CD4-positive, alpha-beta T cell (primary cell): ENCODE data around the gene SYT9. TPM values are rescaled to one million over a fixed set of nuclear protein-coding genes. Genes with fewer than 3 reads are reported as not detected.

Source experiments
- ATAC-seq: fragments of 200-7000 bp; cut with Tn5 transposase; one replicate; pipeline ENCODE4 v1.10.0; 2022; ENCODE audit warnings: mild to moderate bottlenecking; ENCODE audit not compliant: poor library complexity
- CTCF ChIA-PET: fragments of 350-600 bp; sonication (Branson Sonifier 250); formaldehyde crosslinking; loops from one replicate; lab custom pipeline; 2021; ENCODE audit warnings: antibody characterized with exemption, inconsistent platforms; lab: Charles Lee
- POLR2A ChIA-PET: fragments of 350-600 bp; sonication (Branson Sonifier 250); formaldehyde crosslinking; loops from one replicate; lab custom pipeline; 2021; ENCODE audit warnings: antibody characterized with exemption, inconsistent platforms; lab: Charles Lee
- DNase-seq, 14 experiments: peaks; one replicate each; pipeline ENCODE4 v3.0.0-alpha.2; 2013 to 2020; ENCODE audit warnings: mixed read lengths in 2 of 14
- H3K27ac ChIP-seq, 2 donors: one replicate each; pipeline versions ENCODE4 v1.5.1 to v1.7.0; 2013; ENCODE audit warnings: low read length in 2 of 2, low read depth in 1 of 2, mild to moderate bottlenecking in 1 of 2
- H3K27me3 ChIP-seq, 2 experiments: 1 replicate in 1 of 2; 2 replicates in 1 of 2; pipeline versions ENCODE4 v1.6.1 to v1.7.0; 2013; ENCODE audit warnings: low read length in 2 of 2, control low read depth in 1 of 2, mild to moderate bottlenecking in 1 of 2, moderate library complexity in 1 of 2; ENCODE audit not compliant: insufficient read depth in 2 of 2, control insufficient read depth in 1 of 2
- H3K36me3 ChIP-seq: one replicate; pipeline ENCODE4 v1.6.1; 2013; ENCODE audit warnings: low read length, control low read depth; ENCODE audit not compliant: insufficient read depth
- H3K4me1 ChIP-seq: one replicate; pipeline ENCODE4 v1.6.1; 2013; ENCODE audit warnings: low read length, control low read depth; ENCODE audit not compliant: insufficient read depth
- H3K4me3 ChIP-seq: one replicate; pipeline ENCODE4 v1.5.1; 2013; ENCODE audit warnings: mild to moderate bottlenecking, low read length, moderate library complexity
- H3K9me3 ChIP-seq, 2 experiments: 1 replicate in 1 of 2; 2 replicates in 1 of 2; pipeline versions ENCODE4 v1.6.1 to v1.7.0; 2013; ENCODE audit warnings: low read length in 2 of 2, mild to moderate bottlenecking in 2 of 2, control low read depth in 1 of 2, moderate library complexity in 1 of 2; ENCODE audit not compliant: control insufficient read depth in 1 of 2, insufficient read depth in 1 of 2
- H3K27ac Mint-ChIP-seq: one replicate; pipeline ENCODE4 v1.8.0; 2020; ENCODE audit warnings: mixed read lengths
- H3K27me3 Mint-ChIP-seq: one replicate; pipeline ENCODE4 v1.8.0; 2021; ENCODE audit warnings: mixed read lengths
- H3K36me3 Mint-ChIP-seq: one replicate; pipeline ENCODE4 v1.8.0; 2021; ENCODE audit warnings: low read depth, mixed read lengths
- H3K4me1 Mint-ChIP-seq: one replicate; pipeline ENCODE4 v1.8.0; 2021; ENCODE audit warnings: low read depth, mixed read lengths
- H3K4me3 Mint-ChIP-seq: one replicate; pipeline ENCODE4 v1.8.0; 2020; ENCODE audit warnings: mild to moderate bottlenecking, mixed read lengths
- H3K9me3 Mint-ChIP-seq: one replicate; pipeline ENCODE4 v1.8.0; 2020; ENCODE audit warnings: mixed read lengths
- CTCF ChIP-seq: fragments of 200-600 bp; IDR thresholded peaks from one replicate; pipeline ENCODE4 v1.8.0; 2022; ENCODE audit warnings: antibody characterized with exemption, mild to moderate bottlenecking
- intact Hi-C, 2 experiments: fragments of 100-400 bp; cut with DNase I in 1 of 2; cut with micrococcal nuclease in 1 of 2; formaldehyde crosslinking; loops; one replicate each; pipeline versions ENCODE4 v1.15.1 to v1.9.0; 2023 to 2025; cut with DNase I, micrococcal nuclease
- total RNA-seq, 174 experiments: library from RNA in 2 of 174; stranded (reverse) in 2 of 174; gene quantifications; one replicate each; pipeline ENCODE4 v1.2.3 and lab custom pipeline; 2021 to 2026

Gene SYT9
- total RNA-seq, 2 experiments from 2014 or later, result not detected

- no peak overlapping the region for H3K27ac ChIP-seq
- no peaks in the 10 kb centered on the region for H3K4me1 ChIP-seq
- DNase-seq, result no peak
- intact Hi-C loops, result no loop called here
- H3K4me1 Mint-ChIP-seq, result no peaks in the 10 kb centered on the region
- H3K36me3 Mint-ChIP-seq, result no peaks in the 10 kb centered on the region
- H3K36me3 ChIP-seq, result no peaks in the 10 kb centered on the region
- H3K4me3 ChIP-seq, result no peak overlapping the region
- H3K27ac Mint-ChIP-seq, result no peak overlapping the region
- TF ChIP-seq CTCF, result no peak
- peaks cover 3 to 7% of the 10 kb centered on the region in 2 experiments for H3K27me3 ChIP-seq
- H3K27me3 Mint-ChIP-seq, result peaks cover 44% of the 10 kb centered on the region
- ChIA-PET POLR2A (no interaction called here), CTCF (no interaction called here)
- ATAC-seq, result no peak
- H3K9me3 Mint-ChIP-seq, result no peaks in the 10 kb centered on the region
- H3K9me3 ChIP-seq, result no peaks in the 10 kb centered on the region
- H3K4me3 Mint-ChIP-seq, result no peak overlapping the region
These were observed 43.3 kb upstream of the SYT9 start for GRCh38 chr11:7208391-7208790.

GRCh38 chr11:7219491-7219890 lies 32.2 kb upstream of the SYT9 start:
- H3K27me3 Mint-ChIP-seq, result peaks cover 26% of the 10 kb centered on the region

GRCh38 chr11:7220636-7221035 lies 31.1 kb upstream of the SYT9 start:
- no peaks in the 10 kb centered on the region for H3K9me3 Mint-ChIP-seq
- ChIA-PET POLR2A (no interaction called here), CTCF (no interaction called here)
- no peak overlapping the region for H3K4me3 ChIP-seq
- H3K9me3 ChIP-seq, result no peaks in the 10 kb centered on the region
- no peaks in the 10 kb centered on the region for H3K36me3 Mint-ChIP-seq
- no peak overlapping the region for H3K27ac ChIP-seq
- peaks cover 0 to 7% of the 10 kb centered on the region in 2 experiments for H3K27me3 ChIP-seq
- H3K4me3 Mint-ChIP-seq, result no peak overlapping the region
- TF ChIP-seq CTCF, result no peak
- H3K4me1 ChIP-seq, result no peaks in the 10 kb centered on the region
- no peak overlapping the region for H3K27ac Mint-ChIP-seq
- H3K36me3 ChIP-seq, result no peaks in the 10 kb centered on the region
- no peak for ATAC-seq
- DNase-seq, result no peak
- H3K4me1 Mint-ChIP-seq, result no peaks in the 10 kb centered on the region
- intact Hi-C loops, result no loop called here
- peaks cover 26% of the 10 kb centered on the region for H3K27me3 Mint-ChIP-seq

More at GRCh38 chr11:7219491-7219890, 32.2 kb upstream of the SYT9 start:
- Mint-ChIP-seq H3K27ac (no peak overlapping the region), H3K9me3 (no peaks in the 10 kb centered on the region), H3K36me3 (no peaks in the 10 kb centered on the region), H3K4me3 (no peak overlapping the region), H3K4me1 (no peaks in the 10 kb centered on the region)
- intact Hi-C loops, result no loop called here
- DNase-seq (no peak), ATAC-seq (no peak)
- H3K27ac ChIP-seq, result no peak overlapping the region
- ChIA-PET POLR2A (no interaction called here), CTCF (no interaction called here)
- H3K27me3 ChIP-seq, result peaks cover 0 to 7% of the 10 kb centered on the region in 2 experiments
- TF ChIP-seq CTCF, result no peak
- H3K4me1 ChIP-seq, result no peaks in the 10 kb centered on the region
- no peaks in the 10 kb centered on the region for H3K9me3 ChIP-seq
- no peaks in the 10 kb centered on the region for H3K36me3 ChIP-seq
- no peak overlapping the region for H3K4me3 ChIP-seq
